Measurements from ENCODE around the gene GP1BB. TPM values are rescaled to one million over a fixed set of nuclear protein-coding genes. Genes with fewer than 3 reads are reported as not detected.
"Not testable (repeated sequence)": the region's sequence is repeated elsewhere in the genome, so short reads cannot be mapped to it uniquely, and the experiment has no call there.

GP1BB gene
- total RNA-seq, 1 donor from 2014 or later, result 51.2 TPM

DNA sequence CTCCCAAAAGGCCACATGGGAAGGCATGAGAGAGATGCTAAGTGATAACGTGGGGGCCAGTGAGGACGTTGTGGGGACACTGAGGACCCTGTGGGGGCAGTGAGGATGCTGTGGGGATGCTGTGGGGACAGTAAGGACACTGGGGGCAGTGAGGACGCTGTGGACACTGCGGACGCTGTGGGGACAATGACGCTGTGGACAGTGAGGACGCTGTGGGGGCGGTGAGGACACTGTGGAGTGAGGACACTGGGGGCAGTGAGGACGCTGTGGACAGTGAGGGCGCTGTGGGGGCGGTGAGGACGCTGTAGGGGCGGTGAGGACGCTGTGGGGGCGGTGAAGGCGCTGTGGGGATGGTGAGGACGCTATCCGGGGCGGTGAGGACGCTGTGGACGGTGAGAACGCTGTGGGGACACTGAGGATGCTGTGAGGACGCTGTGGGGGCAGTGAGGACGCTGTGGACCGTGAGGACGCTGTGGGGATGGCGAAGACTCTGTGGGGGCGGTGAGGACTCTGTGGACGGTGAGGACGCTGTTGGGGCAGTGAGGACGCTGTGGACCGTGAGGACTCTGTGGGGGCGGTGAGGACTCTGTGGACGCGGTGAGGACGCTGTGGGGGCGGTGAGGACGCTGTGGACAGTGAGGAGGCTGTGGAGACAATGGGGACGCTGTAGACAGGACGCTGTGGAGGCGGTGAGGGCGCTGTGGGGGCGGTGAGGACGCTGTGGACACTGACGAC lies 1.8 kb downstream of the GP1BB start:
- no peak for DNase-seq (ENCODE audit: low read depth)

GRCh38 chr22:19726064-19726788 lies 2.9 kb downstream of the GP1BB start:
- not testable (repeated sequence) for DNase-seq (ENCODE audit: low read depth)

- peak; percentile 27 for DNase-seq (ENCODE audit: low read depth)
Measured at GRCh38 chr22:19727310-19728150, 4.2 kb downstream of the GP1BB start.

DNA sequence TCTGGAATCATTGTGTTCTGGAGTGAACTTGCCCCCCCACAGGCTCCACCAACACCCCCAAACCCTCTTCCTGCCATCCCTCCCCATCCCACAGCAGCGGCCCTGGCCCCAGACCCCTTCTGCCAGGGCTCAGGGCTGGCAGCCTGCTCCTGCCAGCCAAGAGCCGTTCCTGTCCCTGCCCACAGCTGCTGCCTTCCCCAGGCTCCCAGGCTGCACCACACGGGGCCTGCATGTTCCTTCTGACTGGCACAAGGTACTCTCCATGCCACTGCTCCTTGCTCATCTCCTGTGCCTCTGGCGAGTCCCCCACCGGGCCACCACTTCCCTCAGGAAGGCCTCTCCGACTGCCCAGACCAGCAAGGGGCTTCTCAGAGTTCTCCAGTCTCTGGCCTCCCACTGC lies 4.9 kb downstream of the GP1BB start:
- peak; percentile 73 for DNase-seq (ENCODE audit: low read depth)

DNA sequence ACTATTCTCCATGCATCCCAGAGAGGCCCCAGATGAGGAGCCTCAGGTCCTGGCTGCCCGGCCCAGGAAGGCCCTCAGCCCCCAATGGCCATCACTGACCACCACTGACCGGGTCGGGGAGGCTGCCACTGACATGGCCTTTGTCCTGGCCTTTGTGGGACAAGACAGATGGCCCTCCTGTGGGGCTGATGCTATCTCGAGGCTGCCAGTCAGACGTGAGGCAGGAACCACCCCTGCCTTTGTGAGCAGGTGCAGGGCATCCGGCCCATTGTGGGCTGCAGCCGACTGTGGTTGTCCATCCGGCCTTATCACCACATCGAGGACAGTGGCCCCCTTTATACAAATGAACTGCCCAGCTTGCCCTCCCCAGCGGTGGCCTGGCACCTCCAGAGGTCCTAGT lies 5.5 kb downstream of the GP1BB start:
- peak; percentile 94 for DNase-seq (ENCODE audit: low read depth)

- peak; percentile 28 for DNase-seq (ENCODE audit: low read depth)
Measured at GRCh38 chr22:19729507-19729906, 6.2 kb downstream of the GP1BB start.

DNA sequence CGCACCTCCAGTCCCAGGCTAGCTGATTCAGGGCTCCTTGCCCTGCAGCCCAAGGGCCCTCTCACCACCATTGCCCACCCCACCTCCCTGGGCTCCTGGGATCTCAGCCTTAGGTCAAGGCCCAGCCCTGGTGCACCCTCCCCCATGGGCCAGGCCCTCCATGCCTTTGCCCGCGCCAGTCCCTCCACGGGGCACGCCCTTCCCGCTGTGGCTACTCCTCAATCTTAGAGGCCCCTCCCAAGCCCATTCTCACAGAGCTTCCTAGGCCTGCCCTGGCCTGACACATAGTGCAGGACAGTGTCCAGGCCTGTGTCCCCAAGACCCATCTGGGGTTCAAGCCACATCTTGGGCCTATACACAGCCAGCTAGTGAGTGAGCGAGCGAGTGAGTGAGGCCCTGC lies 6.9 kb downstream of the GP1BB start:
- DNase-seq (ENCODE audit: low read depth), result peak; percentile 75

- DNase-seq (ENCODE audit: low read depth), result peak; percentile 92
Measured at GRCh38 chr22:19730655-19731360, 7.5 kb downstream of the GP1BB start.

DNA sequence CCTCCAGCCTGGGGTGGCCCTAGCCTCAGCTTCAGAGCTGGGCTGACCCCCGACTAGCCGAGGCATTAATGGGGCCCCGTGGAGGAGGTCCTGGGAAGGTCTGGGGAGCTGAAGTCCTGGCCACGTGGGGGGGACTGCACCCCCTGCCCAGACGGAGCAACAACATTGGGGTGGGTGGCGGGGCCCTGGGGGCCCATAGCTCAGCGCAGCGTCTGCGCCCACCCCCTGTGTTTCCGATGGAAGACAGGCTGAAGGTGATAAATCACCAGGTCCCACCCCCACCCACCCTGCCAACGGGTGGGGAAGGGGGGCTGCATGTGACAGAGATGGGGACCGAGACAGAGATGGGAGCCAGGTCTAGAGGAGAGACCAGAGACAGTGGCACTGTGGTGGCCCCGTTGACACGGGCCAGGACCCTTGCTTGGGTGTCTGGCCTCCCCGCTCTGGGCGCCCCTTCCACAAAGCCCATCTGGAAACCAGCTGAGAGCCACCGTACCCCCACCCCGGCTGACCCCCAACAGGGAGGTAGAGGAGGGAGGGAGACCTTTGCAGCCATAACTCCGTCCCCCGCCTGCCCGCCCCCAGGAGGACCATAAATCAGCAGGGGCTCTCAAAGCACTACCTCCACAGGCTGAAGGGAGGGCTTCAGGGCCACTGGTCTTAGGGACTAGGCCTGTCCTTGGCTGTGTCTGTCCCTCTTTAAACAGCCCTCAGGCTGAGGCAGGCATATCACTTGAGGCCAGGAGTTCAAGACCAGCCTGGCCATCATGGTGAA lies 8.2 kb downstream of the GP1BB start:
- DNase-seq (ENCODE audit: low read depth), result no peak

DNA sequence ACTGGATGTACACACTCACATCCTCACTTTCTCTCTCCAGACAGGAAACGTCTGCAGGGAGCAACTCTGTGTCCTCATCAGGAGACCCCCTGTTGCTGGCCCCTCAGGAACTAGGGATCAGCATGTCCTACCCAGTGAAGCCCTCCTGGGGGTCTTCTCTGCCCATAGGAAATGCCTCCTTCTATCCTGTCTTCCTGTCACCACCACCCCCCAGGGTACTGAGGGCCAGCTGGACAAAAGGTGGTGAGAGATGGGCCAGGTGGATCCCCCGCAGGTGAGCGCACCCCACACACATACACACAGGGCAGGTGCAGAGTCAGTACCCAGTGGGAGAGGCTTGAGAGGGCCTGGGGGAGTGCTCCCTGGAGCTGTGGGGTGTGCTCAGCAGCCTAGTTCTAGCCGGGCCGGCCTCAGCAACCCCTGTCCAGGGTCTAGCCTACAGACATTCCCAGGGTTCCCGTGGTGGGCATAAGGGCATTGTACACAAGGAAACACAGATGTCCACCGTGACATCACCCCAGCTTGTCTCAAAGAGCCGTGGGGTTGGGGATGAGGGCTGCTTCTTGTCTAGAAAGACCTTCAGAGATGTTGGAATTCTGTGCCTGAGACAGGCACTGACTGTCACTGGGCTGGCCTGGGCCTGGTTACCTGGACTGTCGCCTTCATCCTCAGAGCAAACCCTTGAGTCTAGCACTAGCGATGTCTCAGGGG lies 9.2 kb downstream of the GP1BB start:
- DNase-seq (ENCODE audit: low read depth), result no peak

DNA sequence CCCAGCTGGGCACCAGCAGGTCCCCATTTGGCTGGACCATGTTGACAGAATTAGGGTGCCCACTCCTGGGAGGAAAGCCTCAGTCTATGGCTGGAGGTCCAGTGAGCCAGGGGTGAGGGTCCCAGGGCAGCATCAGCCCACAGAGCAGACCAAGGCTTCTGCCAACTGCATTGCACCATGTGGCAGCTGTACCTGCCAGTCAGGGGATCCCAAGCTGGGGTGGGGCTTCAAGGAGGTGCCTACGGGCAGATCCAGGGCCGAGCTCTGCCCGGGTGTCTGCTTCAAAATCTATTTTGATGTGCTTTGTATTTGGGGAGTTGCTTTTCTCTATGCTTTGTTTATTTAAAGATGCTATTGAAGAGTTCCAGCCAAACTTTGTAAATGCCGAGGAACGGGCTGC lies 10.4 kb downstream of the GP1BB start:
- no peak for DNase-seq (ENCODE audit: low read depth)

- DNase-seq (ENCODE audit: low read depth), result no peak
Measured at GRCh38 chr22:19734163-19734562, 10.8 kb downstream of the GP1BB start.

DNA sequence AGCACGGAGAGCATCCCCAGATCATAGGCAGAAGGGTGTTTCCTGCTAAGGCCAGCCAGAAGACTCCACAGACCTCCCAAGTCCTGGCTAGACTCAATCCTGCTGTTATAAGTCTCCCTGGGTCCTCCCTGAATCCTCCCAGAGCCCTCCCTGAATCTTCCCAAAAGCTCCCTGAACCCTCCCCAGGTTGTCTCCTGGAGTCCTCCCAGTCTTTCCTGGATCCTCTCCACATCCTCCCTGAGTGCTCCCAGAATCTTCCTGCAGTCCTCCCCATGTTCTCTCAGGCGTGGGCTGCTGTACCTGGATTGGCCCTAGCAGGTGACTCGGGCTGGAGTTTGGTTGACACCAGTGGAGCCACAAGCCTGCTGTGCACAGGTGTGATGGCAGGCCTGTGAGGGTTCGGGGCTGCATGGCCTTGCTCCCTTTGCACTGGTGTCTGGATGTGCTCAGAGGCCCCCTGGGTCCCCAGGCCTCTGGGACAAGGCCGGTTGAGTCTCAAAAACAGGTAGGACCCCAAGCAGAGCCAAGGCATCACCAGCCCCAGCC lies 11.6 kb downstream of the GP1BB start:
- no peak for DNase-seq (ENCODE audit: low read depth)

DNA sequence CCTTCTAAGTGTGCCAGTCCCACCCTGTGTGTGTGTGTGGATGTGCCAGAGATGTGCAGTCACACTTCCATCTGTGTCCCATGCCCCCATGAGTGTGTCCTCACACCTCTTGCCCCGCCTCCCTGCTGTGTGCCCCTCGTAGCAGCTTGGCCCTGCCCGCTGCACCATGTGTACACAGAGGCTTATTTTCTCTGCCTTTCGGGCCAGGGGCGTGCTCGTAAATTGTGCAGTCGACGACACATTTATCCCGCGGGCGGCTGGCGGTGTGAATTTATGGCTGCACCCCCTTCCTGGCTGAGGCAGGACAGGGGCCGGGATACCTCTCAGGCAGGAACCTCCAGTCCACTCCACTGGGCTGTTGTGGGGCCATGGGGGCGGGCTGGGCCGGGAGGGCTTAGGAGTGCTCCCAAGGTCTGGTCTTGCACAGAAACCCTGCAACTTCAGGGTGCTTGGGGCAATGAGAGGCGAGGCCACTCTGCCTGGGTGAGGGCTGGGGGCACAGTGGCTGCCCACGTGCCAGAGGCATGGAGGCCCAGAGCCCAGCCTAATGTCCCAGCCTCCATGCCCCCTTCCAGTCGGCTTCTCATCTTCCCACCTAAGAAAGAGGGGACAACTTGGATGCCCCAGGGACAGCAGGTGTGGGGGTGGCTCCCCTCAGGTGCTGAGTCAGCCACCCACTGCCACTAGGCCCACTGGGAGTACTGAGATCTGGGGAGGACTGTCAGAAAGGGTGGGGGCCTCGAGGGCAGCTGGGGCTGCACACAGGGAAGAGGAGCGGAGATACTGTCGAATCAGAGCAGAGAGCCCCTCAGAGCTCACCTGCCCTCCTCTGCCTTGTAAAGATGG lies 12.5 kb downstream of the GP1BB start:
- DNase-seq (ENCODE audit: low read depth), result no peak

DNA sequence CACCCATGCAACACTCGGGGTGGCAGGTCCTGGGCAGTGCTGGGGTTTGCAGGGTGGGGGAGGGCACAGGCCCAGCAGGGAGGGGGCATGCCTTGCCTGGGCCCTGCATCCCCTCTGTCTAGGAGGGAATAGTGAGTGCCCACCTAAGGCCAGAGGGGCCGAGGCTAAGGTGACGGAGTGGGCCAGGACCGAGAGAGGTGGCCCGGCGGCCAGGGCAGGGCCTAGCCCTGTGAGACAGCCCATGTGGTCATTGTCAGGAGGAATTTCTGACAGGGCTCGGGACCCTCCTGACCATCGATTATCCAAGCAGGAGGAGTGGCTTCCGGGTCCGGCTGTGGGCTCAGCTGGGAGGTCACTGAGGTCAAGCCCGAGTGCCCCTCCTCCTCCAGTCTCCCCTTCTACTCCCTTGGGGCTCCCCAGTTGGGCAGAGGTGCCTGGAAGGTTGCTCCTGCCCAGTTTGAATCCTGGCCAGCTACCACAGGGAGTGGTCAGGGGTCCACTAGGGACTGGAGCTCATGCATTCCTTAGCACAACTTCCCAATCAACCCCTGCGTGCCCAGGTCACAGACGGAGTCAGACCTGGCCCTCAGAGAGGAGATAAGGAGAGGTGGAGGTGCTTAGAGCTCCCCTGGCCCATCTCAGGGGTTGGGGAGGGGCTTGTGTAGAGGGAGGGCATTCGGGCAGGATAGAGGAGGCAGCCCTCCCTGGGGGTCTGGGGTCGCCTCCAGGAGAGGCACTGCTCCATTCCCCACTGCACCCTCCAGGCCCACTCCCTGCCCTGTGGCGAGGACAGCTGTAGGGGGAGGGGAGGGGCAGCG lies 14.7 kb downstream of the GP1BB start:
- no peak for DNase-seq (ENCODE audit: low read depth)

DNA sequence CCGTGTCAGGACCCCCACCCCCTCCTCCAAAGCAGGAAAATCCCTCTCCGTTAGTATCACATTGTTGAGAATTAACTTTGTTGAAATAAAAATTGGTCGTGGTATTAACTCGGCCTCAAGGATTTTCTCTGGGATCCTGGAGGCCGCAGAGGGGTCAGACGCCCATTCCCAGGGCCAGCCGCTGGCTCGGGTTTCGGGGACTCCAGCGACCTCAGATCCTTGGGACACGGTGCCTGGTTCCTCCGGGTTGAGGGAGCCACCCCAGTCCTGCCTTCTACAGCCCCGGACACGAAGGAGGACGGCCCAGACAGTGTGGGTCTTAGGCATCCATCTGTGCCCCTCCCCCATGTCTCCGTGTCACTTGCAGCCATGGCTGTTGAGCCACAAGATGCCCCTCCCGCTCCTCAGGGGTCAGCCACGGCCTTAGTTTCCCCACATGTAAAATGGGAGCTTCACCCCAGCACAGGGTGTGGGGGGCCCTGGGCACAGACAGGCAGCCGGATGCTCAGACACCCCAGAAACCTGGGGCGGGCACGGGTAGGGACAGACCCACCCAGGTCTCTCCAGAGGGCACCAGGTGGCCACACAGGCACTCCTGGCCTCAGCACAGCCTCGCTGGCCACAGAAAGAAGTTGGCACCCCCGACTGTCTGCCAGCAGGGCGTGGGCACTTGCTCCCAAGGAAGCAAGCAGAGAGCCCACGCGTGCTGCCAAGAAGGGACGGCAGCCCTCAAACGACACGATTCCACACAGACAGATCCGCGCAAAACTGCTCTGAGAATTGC lies 15.5 kb downstream of the GP1BB start:
- peak; percentile 29 for DNase-seq (ENCODE audit: low read depth)

DNA sequence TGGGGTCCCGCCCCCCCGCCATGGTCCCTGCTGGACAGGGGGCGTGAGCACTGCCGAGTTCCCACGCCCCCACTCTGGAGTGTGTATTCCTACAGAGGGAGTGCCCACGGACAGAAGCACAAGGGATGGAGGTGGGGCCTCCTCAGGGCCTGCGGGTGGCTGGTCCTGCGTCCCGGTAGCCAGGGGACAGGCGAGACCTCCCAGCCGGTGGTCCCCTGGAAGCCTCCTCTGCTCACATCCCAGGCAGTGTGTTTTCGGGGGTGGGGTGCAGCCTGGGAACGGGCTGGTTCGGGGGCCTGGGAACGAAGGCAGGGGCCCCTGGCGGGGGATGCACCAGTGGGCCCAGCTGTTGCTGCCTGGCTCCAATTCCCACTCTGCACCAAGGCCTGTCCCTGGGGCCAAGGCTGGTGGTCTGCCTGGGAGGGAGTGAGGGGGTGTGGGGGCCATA lies 16.1 kb downstream of the GP1BB start:
- DNase-seq (ENCODE audit: low read depth), result no peak
